H9 (cell line): ENCODE measurements around the gene EML3. TPM values are rescaled to one million over a fixed set of nuclear protein-coding genes. Genes with fewer than 3 reads are reported as not detected.

Experiments used
- DNase-seq: peaks from one replicate; pipeline ENCODE4 v3.0.0-alpha.2; 2017
- H2AFZ ChIP-seq: one replicate; pipeline ENCODE4 v1.6.1; 2013; ENCODE audit warnings: mild to moderate bottlenecking, low read length, control low read depth, moderate library complexity
- H2AK5ac ChIP-seq: 2 replicates; pipeline ENCODE4 v1.6.1; 2013; ENCODE audit warnings: low read length, control low read depth, mixed read lengths; ENCODE audit not compliant: insufficient read length
- H2BK120ac ChIP-seq: one replicate; pipeline ENCODE4 v1.6.1; 2013; ENCODE audit warnings: low read depth, mild to moderate bottlenecking, low read length, control low read depth, inconsistent platforms; ENCODE audit not compliant: poor library complexity, severe bottlenecking
- H2BK12ac ChIP-seq: 2 replicates; pipeline ENCODE4 v1.6.1; 2013; ENCODE audit warnings: low read length, control low read depth, mixed read lengths, low read depth; ENCODE audit not compliant: insufficient read length
- H2BK15ac ChIP-seq: 2 replicates; pipeline ENCODE4 v1.6.1; 2013; ENCODE audit warnings: low read depth, low read length, control low read depth
- H2BK20ac ChIP-seq: one replicate; pipeline ENCODE4 v1.6.1; 2013; ENCODE audit warnings: low read depth, mild to moderate bottlenecking, low read length, control low read depth, inconsistent platforms; ENCODE audit not compliant: poor library complexity, severe bottlenecking
- H2BK5ac ChIP-seq: 2 replicates; pipeline ENCODE4 v1.6.1; 2013; ENCODE audit warnings: low read length, control low read depth, mixed read lengths; ENCODE audit not compliant: insufficient read length
- H3K14ac ChIP-seq: 2 replicates; pipeline ENCODE4 v1.6.1; 2013; ENCODE audit warnings: low read length, control low read depth; ENCODE audit not compliant: insufficient read depth
- H3K18ac ChIP-seq: 2 replicates; pipeline ENCODE4 v1.6.1; 2013; ENCODE audit warnings: low read depth, mild to moderate bottlenecking, mixed read lengths, low read length, control low read depth; ENCODE audit not compliant: insufficient read length
- H3K23ac ChIP-seq: 2 replicates; pipeline ENCODE4 v1.6.1; 2013; ENCODE audit warnings: low read length, control low read depth, mixed read lengths, low read depth; ENCODE audit not compliant: insufficient read length
- H3K23me2 ChIP-seq: 2 replicates; pipeline ENCODE4 v1.6.1; 2013; ENCODE audit warnings: low read depth, mild to moderate bottlenecking, mixed read lengths, low read length, control low read depth; ENCODE audit not compliant: insufficient read length, poor library complexity, severe bottlenecking
- H3K27ac ChIP-seq: 2 replicates; pipeline ENCODE4 v1.5.1; 2013; ENCODE audit warnings: low read length, control low read depth, mixed read lengths, low read depth; ENCODE audit not compliant: insufficient read length
- H3K27me3 ChIP-seq: 2 replicates; pipeline ENCODE4 v1.6.1; 2013; ENCODE audit warnings: low read length, control low read depth, inconsistent platforms; ENCODE audit not compliant: insufficient read depth
- H3K4ac ChIP-seq: 2 replicates; pipeline ENCODE4 v1.6.1; 2013; ENCODE audit warnings: low read depth, mild to moderate bottlenecking, control low read depth, inconsistent platforms, low read length, moderate library complexity
- H3K4me1 ChIP-seq: 2 replicates; pipeline ENCODE4 v1.6.1; 2013; ENCODE audit warnings: low read length, control low read depth, inconsistent platforms; ENCODE audit not compliant: insufficient read depth
- H3K4me2 ChIP-seq: 2 replicates; pipeline ENCODE4 v1.6.1; 2013; ENCODE audit warnings: low read length, control low read depth, mixed read lengths; ENCODE audit not compliant: insufficient read length, insufficient read depth
- H3K56ac ChIP-seq: 2 replicates; pipeline ENCODE4 v1.6.1; 2013; ENCODE audit warnings: low read depth, mild to moderate bottlenecking, mixed read lengths, low read length, control low read depth; ENCODE audit not compliant: insufficient read length
- H3K79me1 ChIP-seq: 2 replicates; pipeline ENCODE4 v1.6.1; 2013; ENCODE audit warnings: low read depth, mild to moderate bottlenecking, moderate library complexity, low read length, control low read depth, inconsistent platforms; ENCODE audit not compliant: insufficient read depth, poor library complexity, severe bottlenecking
- H3K79me2 ChIP-seq: 2 replicates; pipeline ENCODE4 v1.6.1; 2013; ENCODE audit warnings: low read length, control low read depth, inconsistent platforms; ENCODE audit not compliant: insufficient read depth
- H3K9ac ChIP-seq: 2 replicates; pipeline ENCODE4 v1.6.1; 2013; ENCODE audit warnings: low read length, control low read depth, mixed read lengths; ENCODE audit not compliant: insufficient read length; ENCODE audit errors: extremely low read depth
- H3K9me3 ChIP-seq: one replicate; pipeline ENCODE4 v1.6.1; 2013; ENCODE audit warnings: low read depth, low read length, inconsistent platforms; ENCODE audit not compliant: control insufficient read depth
- H3T11ph ChIP-seq: one replicate; pipeline ENCODE4 v1.6.1; 2013; ENCODE audit warnings: mild to moderate bottlenecking, low read length, control low read depth, inconsistent platforms
- H4K20me1 ChIP-seq: one replicate; pipeline ENCODE4 v1.6.1; 2013; ENCODE audit not compliant: control insufficient read depth, insufficient read length, insufficient read depth
- H4K5ac ChIP-seq: 2 replicates; pipeline ENCODE4 v1.6.1; 2013; ENCODE audit warnings: low read depth, mild to moderate bottlenecking, mixed read lengths, low read length, control low read depth; ENCODE audit not compliant: insufficient read length
- H4K8ac ChIP-seq: replicated peaks from 2 replicates; pipeline ENCODE4 v1.6.1; 2013; ENCODE audit warnings: low read length, control low read depth, mixed read lengths, low read depth; ENCODE audit not compliant: insufficient read length
- H4K91ac ChIP-seq: 2 replicates; pipeline ENCODE4 v1.6.1; 2013; ENCODE audit warnings: low read depth, mild to moderate bottlenecking, moderate library complexity, mixed read lengths, low read length, control low read depth; ENCODE audit not compliant: insufficient read length
- H3K27ac Mint-ChIP-seq, 3 experiments: 2 replicates in 2 of 3; 3 replicates in 1 of 3; pipeline ENCODE4 v1.8.0; 2020 to 2021; ENCODE audit warnings: mixed read lengths in 3 of 3, mild to moderate bottlenecking in 1 of 3, moderate library complexity in 1 of 3
- H3K27me3 Mint-ChIP-seq: 2 replicates; pipeline ENCODE4 v1.8.0; 2021; ENCODE audit warnings: low read depth, mild to moderate bottlenecking, moderate library complexity, mixed read lengths
- H3K36me3 Mint-ChIP-seq, 3 experiments: 2 replicates in 2 of 3; 3 replicates in 1 of 3; pipeline ENCODE4 v1.8.0; 2020 to 2021; ENCODE audit warnings: low read depth in 3 of 3, mixed read lengths in 3 of 3; ENCODE audit not compliant: insufficient read depth in 1 of 3
- H3K4me1 Mint-ChIP-seq, 2 experiments: 2 replicates each; pipeline ENCODE4 v1.8.0; 2020; ENCODE audit warnings: mixed read lengths in 2 of 2
- H3K4me3 Mint-ChIP-seq, 2 experiments: 2 replicates in 1 of 2; 3 replicates in 1 of 2; pipeline ENCODE4 v1.8.0; 2020 to 2021; ENCODE audit warnings: mild to moderate bottlenecking in 2 of 2, mixed read lengths in 2 of 2, moderate library complexity in 1 of 2
- H3K9me3 Mint-ChIP-seq, 2 experiments: 2 replicates in 1 of 2; 3 replicates in 1 of 2; pipeline ENCODE4 v1.8.0; 2020; ENCODE audit warnings: mild to moderate bottlenecking in 2 of 2, mixed read lengths in 2 of 2, moderate library complexity in 1 of 2
- CTCF ChIP-seq: fragments of 200-600 bp; sonication (generic); conservative IDR thresholded peaks from 3 replicates; pipeline ENCODE4 v1.8.0; 2021; ENCODE audit warnings: antibody characterized with exemption, mild to moderate bottlenecking
- WGBS: extraction: QIAGEN DNeasy Blood & Tissue Kit; methylation state at CpG from one replicate; pipeline ENCODE4 v1.1.7; 2013; ENCODE audit warnings: missing lambda C conversion rate, low lambda C conversion rate, mixed read lengths; ENCODE audit not compliant: insufficient read length; ENCODE audit errors: extremely low coverage; 5-methylcytosine and 5-hydroxymethylcytosine counted together
- long read RNA-seq: library from polyadenylated mRNA; unstranded; transcript quantifications from one replicate; pipeline ENCODE4 v2.0.0, GENCODE V29; 2020
- total RNA-seq: library from RNA; stranded (reverse); gene quantifications from 2 replicates; pipeline ENCODE4 v1.2.1, GENCODE V29; 2021

The EML3 gene
- total RNA-seq, result 35.3 and 40.6 TPM in 2 replicates
- long read RNA-seq, transcript EML3-201 (22 exons, 3,017 nt), result minor isoform, 5 of 28 reads
- long read RNA-seq, transcript EML3-202 (22 exons, 3,256 nt), result major isoform, 10 of 28 reads
- long read RNA-seq, partial matches to known transcripts, result 7 of 28 reads
- long read RNA-seq, other reads (novel, unspliced or antisense), result 6 of 28 reads

- Histone ChIP-seq H3K4ac (no peak within 1 kb of the TSS), H4K20me1 (no peaks in the 10 kb centered on the region), H3K18ac (no peak within 1 kb of the TSS), H2BK20ac (no peak within 1 kb of the TSS), H3K27ac (no peak within 1 kb of the TSS), H4K5ac (no peak within 1 kb of the TSS), H2BK12ac (no peak within 1 kb of the TSS), H3K79me1 (no peaks in the 10 kb centered on the region), H2AK5ac (no peak within 1 kb of the TSS), H3K14ac (peak within 1 kb of the TSS; percentile 23; the same call in 1 of the 2 replicates), H3K56ac (no peak within 1 kb of the TSS), H2BK5ac (no peak within 1 kb of the TSS), H3K4me1 (no peaks in the 10 kb centered on the region), H4K8ac (no peak within 1 kb of the TSS), H2BK15ac (no peak within 1 kb of the TSS), H2AFZ (no peak within 1 kb of the TSS), H3K4me2 (peak within 1 kb of the TSS; percentile 90), H3K79me2 (no peaks in the 10 kb centered on the region), H3K23ac (no peak within 1 kb of the TSS), H3T11ph (no peak within 1 kb of the TSS), H3K23me2 (peaks cover 13% of the 10 kb centered on the region), H3K27me3 (no peaks in the 10 kb centered on the region), H4K91ac (no peak within 1 kb of the TSS), H3K9ac (no peak within 1 kb of the TSS), H2BK120ac (no peak within 1 kb of the TSS), H3K9me3 (no peaks in the 10 kb centered on the region)
- peaks cover 4% of the 10 kb centered on the region for H3K27me3 Mint-ChIP-seq
- DNase-seq, result peak; percentile 97
- peak within 1 kb of the TSS; percentile 85 to 86 for H3K4me3 Mint-ChIP-seq
- peak; percentile 100 for TF ChIP-seq CTCF
- H3K27ac Mint-ChIP-seq, result peak within 1 kb of the TSS; percentile 11 to 87 (median 27); a peak in 4 of 7 replicates
- peaks cover 17 to 34% of the 10 kb centered on the region in 2 experiments for H3K4me1 Mint-ChIP-seq
- WGBS, result no CpG with 5 or more reads among the region's 91 CpGs
- no peaks in the 10 kb centered on the region for H3K9me3 Mint-ChIP-seq
- H3K36me3 Mint-ChIP-seq, result peaks cover 0 to 19% (median 13%) of the 10 kb centered on the region in 3 experiments; a peak in 6 of 7 replicates
Measured at GRCh38 chr11:62612366-62613290, at the start of gene EML3, which contains the start of gene ROM1. Gene EML3 (minus strand): TSS chr11:62612775. CDS start chr11:62612457, 318 bp downstream. Gene ROM1 (plus strand): TSS chr11:62613257. CDS start chr11:62613282, 25 bp downstream.
